Ascending aorta (tissue), 2 donors: ENCODE results near the gene LZTS2. TPM values are rescaled to one million over a fixed set of nuclear protein-coding genes. Genes with fewer than 3 reads are reported as not detected.
A peak's percentile ranks its signal among the peaks of the same experiment; 100 is the strongest.
"Not testable (repeated sequence)": the region's sequence is repeated elsewhere in the genome, so short reads cannot be mapped to it uniquely, and the experiment has no call there.

ENCODE experiments used
- DNase-seq, 2 donors: peaks; one replicate each; pipeline ENCODE4 v3.0.0-alpha.2; 2019; ENCODE audit warnings: low spot score in 2 of 2
- H3K27ac ChIP-seq, 2 donors: fragments of 200-600 bp; sonication (generic); one replicate each; pipeline ENCODE4 v1.5.1; 2016 to 2017; ENCODE audit warnings: mild to moderate bottlenecking in 1 of 2
- H3K27me3 ChIP-seq: fragments of 200-600 bp; sonication (generic); one replicate; pipeline ENCODE4 v1.5.1; 2017
- H3K36me3 ChIP-seq, 2 donors: fragments of 200-600 bp; sonication (generic); one replicate each; pipeline ENCODE4 v1.5.1; 2016
- H3K4me1 ChIP-seq, 2 donors: fragments of 200-600 bp; sonication (generic); one replicate each; pipeline ENCODE4 v1.5.1; 2016 to 2017; ENCODE audit warnings: mild to moderate bottlenecking in 1 of 2
- H3K4me3 ChIP-seq, 2 donors: fragments of 200-600 bp; sonication (generic); one replicate each; pipeline ENCODE4 v1.5.1; 2016 to 2017; ENCODE audit warnings: mild to moderate bottlenecking in 1 of 2
- H3K9me3 ChIP-seq, 2 donors: fragments of 200-600 bp; sonication (generic); one replicate each; pipeline ENCODE4 v1.5.1; 2016
- intact Hi-C: fragments of 100-400 bp; cut with DNase I; formaldehyde crosslinking; loops from one replicate; pipeline ENCODE4 v1.15.1; 2023
- total RNA-seq: library from RNA; depleted of rRNA; stranded (reverse); fragments of >200 nt; gene quantifications from one replicate; pipeline ENCODE4 v1.1.0, GENCODE V29; 2016
- TF ChIP-seq, protein P1 (sequence below), 3 experiments: fragments of 200-600 bp in 2 of 3; fragments of 450-650 bp in 1 of 3; sonication (generic) in 2 of 3; IDR thresholded peaks; one replicate each; pipeline ENCODE4 v1.5.1; 2016 to 2019; ENCODE audit warnings: antibody characterized with exemption in 3 of 3, mild to moderate bottlenecking in 1 of 3, moderate library complexity in 1 of 3

Gene LZTS2
- total RNA-seq, 1 donor from 2014 or later, result 169 TPM

DNA sequence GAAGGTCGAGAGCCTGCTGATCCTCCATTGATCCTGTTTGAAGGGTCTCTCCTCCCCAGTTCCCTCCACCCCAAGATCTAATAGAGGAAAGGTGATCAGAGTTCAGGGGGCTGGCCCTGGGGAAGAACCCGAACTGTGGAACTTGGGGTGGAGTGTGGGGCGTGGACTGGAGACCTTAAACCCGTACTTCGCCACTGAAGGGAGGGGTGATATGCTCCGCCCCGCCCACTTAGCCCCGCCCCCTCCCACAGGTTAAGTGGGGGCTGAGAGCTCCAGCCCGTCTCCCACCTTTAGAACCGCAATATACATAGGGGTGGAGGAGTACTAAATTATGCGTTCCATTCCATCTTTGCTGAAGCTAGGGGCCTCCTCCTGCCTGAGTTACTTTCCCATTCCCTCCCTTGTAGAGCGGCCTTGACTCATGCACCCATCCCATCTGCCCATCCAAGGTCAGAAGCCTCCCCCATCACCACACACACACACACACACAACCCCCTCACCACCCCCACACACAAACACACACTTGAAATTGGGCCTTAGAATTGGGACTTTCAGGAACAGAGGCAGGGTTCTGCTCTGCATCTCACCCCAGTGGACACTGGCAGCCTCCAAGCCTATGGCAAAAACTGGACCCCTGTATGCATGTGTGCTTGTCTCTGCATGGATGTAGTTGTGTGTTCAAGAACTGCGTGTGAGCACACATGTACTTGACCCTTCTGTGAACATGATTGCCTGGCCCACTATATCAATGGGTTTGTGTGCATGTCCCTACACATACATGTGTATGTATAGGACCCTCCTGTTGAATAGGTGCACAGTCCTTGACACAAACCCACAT lies 29.3 kb upstream of the LZTS2 start:
- TF ChIP-seq, protein P1, sequence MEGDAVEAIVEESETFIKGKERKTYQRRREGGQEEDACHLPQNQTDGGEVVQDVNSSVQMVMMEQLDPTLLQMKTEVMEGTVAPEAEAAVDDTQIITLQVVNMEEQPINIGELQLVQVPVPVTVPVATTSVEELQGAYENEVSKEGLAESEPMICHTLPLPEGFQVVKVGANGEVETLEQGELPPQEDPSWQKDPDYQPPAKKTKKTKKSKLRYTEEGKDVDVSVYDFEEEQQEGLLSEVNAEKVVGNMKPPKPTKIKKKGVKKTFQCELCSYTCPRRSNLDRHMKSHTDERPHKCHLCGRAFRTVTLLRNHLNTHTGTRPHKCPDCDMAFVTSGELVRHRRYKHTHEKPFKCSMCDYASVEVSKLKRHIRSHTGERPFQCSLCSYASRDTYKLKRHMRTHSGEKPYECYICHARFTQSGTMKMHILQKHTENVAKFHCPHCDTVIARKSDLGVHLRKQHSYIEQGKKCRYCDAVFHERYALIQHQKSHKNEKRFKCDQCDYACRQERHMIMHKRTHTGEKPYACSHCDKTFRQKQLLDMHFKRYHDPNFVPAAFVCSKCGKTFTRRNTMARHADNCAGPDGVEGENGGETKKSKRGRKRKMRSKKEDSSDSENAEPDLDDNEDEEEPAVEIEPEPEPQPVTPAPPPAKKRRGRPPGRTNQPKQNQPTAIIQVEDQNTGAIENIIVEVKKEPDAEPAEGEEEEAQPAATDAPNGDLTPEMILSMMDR (IDR thresholded peaks at IDR 0.05), result no peak
- peak overlapping the region in 1 of 2 donors; percentile 39 for H3K27ac ChIP-seq
- intact Hi-C loops, result no loop called here
- peaks cover 4 to 9% of the 10 kb centered on the region in 2 donors for H3K36me3 ChIP-seq
- DNase-seq, result peak in 1 of 2 donors; percentile 62
- peak overlapping the region in 1 of 2 donors; percentile 74 for H3K4me3 ChIP-seq
- H3K9me3 ChIP-seq, result no peaks in the 10 kb centered on the region
- peaks cover 8 to 9% of the 10 kb centered on the region in 2 donors for H3K4me1 ChIP-seq
- no peaks in the 10 kb centered on the region for H3K27me3 ChIP-seq

DNA sequence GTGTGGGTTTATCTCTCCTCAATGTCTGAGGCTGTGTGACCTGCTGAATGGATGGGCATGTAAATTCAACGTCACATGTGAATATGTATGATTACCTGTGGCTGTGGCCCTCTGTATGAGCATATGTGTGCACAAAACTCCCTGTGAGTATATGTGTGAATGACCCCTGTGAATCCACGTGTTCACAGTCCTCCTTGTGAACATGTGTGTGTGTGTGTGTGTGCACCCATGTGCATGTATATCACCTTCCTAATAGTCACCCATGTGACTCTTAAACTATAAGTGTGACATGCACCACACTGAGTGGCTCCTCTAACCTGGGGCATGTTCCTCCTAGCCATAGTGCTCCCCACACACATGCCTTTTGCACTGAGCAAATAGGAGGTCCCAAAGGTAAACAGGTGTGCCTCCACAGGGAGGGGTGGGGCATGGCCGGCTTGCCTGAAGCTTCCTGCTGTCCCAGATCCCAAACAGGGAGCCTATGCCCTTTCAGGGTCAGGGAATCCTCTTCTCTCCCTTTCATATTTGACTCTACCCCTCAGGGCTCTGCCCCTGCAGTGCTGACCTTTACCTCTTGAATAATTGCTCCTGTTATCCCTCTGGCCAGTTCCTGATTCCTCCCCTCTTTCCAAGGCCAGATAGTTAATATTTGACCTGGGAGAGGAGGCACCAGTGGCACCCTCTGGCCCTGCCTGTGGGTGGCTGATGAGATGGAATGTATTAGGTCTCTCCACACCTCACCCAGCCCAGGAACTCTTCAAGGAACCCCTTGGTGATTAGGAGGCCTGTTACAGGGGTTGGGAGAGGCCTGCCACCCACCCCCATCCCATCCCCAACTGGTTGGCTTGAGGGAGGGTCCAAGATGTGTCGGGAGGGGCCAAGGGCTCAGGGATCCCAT lies 28.4 kb upstream of the LZTS2 start:
- no peaks in the 10 kb centered on the region for H3K27me3 ChIP-seq
- H3K4me1 ChIP-seq, result peaks cover 8 to 9% of the 10 kb centered on the region in 2 donors
- DNase-seq, result peak in 1 of 2 donors; percentile 52
- no peak overlapping the region for H3K27ac ChIP-seq
- TF ChIP-seq, protein P1 (IDR thresholded peaks at IDR 0.05), result no peak
- H3K9me3 ChIP-seq, result no peaks in the 10 kb centered on the region
- intact Hi-C loops, result no loop called here
- peaks cover 0 to 5% of the 10 kb centered on the region in 2 donors for H3K36me3 ChIP-seq
- H3K4me3 ChIP-seq, result no peak overlapping the region

DNA sequence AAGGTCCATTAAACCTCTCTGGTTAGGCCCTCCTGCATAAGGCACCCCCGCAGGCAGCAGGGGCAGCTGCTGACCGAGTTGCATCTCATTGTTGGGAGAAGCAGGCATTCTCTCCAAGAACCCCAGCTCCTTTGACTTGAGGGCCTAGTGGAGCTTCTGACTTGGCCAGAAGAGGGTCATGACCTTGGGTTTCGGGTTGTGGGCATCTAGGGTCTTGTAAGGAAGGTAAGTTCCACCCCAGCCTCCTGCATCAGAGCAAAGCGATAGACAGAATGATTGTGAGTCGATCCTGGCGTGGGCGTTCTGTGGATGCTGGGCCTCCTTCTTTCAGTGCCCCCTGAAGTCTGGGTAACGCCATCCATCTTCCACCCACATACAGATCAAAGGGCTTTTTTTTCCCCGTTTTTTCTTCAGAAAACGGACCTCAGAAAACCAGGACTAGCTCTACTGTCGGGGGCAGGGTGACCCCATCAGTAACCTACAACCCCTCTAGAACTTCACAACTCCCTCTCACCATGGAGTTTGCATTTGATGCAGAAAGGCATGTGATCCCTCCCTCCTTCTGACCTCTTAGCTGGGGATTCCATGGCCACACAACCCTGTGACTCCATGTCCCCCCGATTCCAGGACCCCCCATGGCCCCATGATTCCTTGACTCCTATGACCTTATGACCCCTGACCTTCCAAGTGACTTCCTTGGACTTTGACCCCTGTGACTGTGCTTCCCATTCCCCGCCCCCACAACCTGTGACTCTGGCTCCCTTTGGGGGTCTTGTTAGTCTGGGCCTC lies 27.3 kb upstream of the LZTS2 start:
- DNase-seq, result peak in 1 of 2 donors; percentile 51
- TF ChIP-seq, protein P1 (IDR thresholded peaks at IDR 0.05), result no peak
- Histone ChIP-seq H3K36me3 (peaks cover 0 to 3% of the 10 kb centered on the region in 2 donors), H3K4me1 (peaks cover 8 to 9% of the 10 kb centered on the region in 2 donors), H3K9me3 (no peaks in the 10 kb centered on the region), H3K27me3 (no peaks in the 10 kb centered on the region), H3K27ac (no peak overlapping the region), H3K4me3 (no peak overlapping the region)
- intact Hi-C loops, result no loop called here

DNA sequence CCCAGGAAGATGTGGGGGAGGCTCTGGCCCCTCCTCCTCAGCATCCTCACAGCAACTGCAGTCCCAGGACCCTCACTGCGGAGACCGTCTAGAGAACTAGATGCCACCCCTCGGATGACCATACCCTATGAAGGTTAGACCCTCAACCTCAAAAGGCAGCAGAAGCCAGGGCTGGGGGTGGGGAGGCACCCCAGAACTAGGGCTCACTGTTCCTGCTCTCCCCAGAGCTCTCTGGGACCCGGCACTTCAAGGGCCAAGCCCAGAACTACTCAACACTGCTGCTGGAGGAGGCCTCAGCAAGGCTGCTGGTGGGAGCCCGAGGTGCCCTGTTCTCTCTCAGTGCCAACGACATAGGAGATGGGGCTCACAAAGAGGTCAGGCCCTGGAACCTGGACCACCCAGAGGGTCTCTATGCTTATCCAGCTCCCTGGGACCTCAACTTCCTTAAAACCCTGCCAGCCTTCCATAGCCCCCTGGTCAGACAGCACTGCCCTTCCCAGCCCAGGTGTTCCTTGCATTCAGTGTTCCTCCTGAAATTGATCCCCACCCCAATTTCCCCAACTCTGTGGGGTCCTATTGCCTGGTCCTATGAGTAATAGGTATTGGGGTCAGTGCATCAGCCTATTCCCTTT lies 26.6 kb upstream of the LZTS2 start:
- H3K9me3 ChIP-seq, result no peaks in the 10 kb centered on the region
- no peak overlapping the region for H3K4me3 ChIP-seq
- H3K36me3 ChIP-seq, result peaks cover 0 to 3% of the 10 kb centered on the region in 2 donors
- H3K27me3 ChIP-seq, result no peaks in the 10 kb centered on the region
- peak in 1 of 2 donors; percentile 50 for DNase-seq
- H3K27ac ChIP-seq, result no peak overlapping the region
- H3K4me1 ChIP-seq, result peaks cover 8 to 9% of the 10 kb centered on the region in 2 donors
- TF ChIP-seq, protein P1 (IDR thresholded peaks at IDR 0.05), result no peak
- intact Hi-C loops, result no loop called here

DNA sequence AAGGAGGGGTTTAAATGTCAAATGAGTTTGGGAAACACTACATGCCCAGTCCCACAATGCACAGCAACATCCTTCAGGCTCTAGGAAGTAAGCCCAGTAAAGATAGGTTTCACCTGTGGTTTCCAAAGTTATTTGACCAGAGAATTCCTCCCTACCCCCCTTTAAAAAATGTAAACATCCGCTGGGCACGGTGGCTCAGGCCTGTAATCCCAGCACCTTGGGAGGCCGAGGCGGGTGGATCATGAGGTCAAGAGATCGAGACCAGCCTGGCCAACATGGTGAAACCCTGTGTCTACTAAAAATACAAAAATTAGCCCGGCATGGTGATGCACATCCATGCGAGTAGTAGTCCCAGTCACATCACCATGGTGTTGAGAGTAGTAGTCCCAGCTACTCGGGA lies 24.2 kb upstream of the LZTS2 start:
- H3K36me3 ChIP-seq, result peaks cover 11 to 19% of the 10 kb centered on the region in 2 donors
- H3K27me3 ChIP-seq, H3K4me1 ChIP-seq, H3K9me3 ChIP-seq, H3K4me3 ChIP-seq, DNase-seq, intact Hi-C loops, H3K27ac ChIP-seq: not testable (repeated sequence)
